ENCODE measurements around the gene CAMKMT. TPM values are rescaled to one million over a fixed set of nuclear protein-coding genes. Genes with fewer than 3 reads are reported as not detected.
"Not testable (repeated sequence)": the region's sequence is repeated elsewhere in the genome, so short reads cannot be mapped to it uniquely, and the experiment has no call there.

Gene CAMKMT
- total RNA-seq, 2 experiments from 2014 or later: 12.1 to 14.1 TPM

DNA sequence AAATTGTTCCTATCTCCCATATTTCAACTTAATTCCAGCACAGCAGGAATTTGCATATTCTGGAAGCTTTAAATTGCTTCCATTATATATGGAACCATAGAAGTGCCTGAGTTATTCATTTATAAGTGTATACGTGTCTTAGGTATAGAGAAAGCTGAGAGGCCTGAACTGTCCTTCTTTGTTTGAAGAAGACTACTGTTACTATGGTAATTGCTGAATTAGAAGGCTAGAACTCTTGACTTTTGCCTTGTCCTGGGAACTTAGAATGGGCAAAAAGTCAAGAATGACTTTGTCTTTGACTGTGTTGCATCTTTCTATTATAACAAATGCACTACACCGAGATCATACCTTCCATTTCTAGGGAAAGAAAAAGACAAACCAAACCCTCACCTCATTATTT, 15.7 kb downstream of the CAMKMT start:
- H3K27ac Mint-ChIP-seq: no peak overlapping the region
- no peak overlapping the region for H3K4me3 Mint-ChIP-seq
- H3K27me3 Mint-ChIP-seq: no peaks in the 10 kb centered on the region
- intact Hi-C loops (cut with micrococcal nuclease): no loop called here
- TF ChIP-seq, protein P1, sequence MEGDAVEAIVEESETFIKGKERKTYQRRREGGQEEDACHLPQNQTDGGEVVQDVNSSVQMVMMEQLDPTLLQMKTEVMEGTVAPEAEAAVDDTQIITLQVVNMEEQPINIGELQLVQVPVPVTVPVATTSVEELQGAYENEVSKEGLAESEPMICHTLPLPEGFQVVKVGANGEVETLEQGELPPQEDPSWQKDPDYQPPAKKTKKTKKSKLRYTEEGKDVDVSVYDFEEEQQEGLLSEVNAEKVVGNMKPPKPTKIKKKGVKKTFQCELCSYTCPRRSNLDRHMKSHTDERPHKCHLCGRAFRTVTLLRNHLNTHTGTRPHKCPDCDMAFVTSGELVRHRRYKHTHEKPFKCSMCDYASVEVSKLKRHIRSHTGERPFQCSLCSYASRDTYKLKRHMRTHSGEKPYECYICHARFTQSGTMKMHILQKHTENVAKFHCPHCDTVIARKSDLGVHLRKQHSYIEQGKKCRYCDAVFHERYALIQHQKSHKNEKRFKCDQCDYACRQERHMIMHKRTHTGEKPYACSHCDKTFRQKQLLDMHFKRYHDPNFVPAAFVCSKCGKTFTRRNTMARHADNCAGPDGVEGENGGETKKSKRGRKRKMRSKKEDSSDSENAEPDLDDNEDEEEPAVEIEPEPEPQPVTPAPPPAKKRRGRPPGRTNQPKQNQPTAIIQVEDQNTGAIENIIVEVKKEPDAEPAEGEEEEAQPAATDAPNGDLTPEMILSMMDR (IDR thresholded peaks at IDR 0.05): no peak
- ATAC-seq (no peak), DNase-seq (no peak)
- H3K36me3 Mint-ChIP-seq (ENCODE audit: low read depth): peaks cover 17% of the 10 kb centered on the region
- CTCF ChIA-PET: interaction anchor here (0.5 to 2.5 kb wide), 5 partner anchors 8 to 340 kb away, joined by 3 to 13 read pairs (median 3); no protein-coding TSS in a partner anchor
- peaks cover 2% of the 10 kb centered on the region for H3K4me1 Mint-ChIP-seq (ENCODE audit: low read depth)
- H3K9me3 Mint-ChIP-seq: no peaks in the 10 kb centered on the region
- POLR2A ChIA-PET: no interaction called here

DNA sequence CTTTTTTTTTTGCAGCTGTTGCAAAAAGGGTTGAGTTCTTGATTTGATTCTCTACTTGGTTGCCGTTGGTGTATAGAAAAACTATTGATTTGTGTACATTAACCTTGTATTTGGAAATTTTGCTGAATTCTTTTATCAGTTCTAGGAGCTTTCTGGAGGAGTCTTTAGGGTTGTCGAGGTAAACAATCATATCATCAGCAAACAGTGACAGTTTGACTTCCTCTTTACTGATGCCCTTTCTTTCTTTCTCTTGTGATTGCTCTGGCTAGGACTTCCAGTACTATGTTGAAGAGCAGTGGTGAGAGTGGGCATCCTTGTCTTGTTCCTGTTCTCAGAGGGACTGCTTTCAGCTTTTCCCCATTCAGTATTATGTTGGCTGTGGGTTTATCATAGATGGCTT, 23.5 kb downstream of the CAMKMT start:
- ATAC-seq; DNase-seq; H3K9me3 Mint-ChIP-seq; intact Hi-C loops (cut with micrococcal nuclease); H3K27ac Mint-ChIP-seq; POLR2A ChIA-PET; H3K4me3 Mint-ChIP-seq; H3K27me3 Mint-ChIP-seq: not testable (repeated sequence)
- CTCF ChIA-PET: interaction anchor here (1.0 to 1.4 kb wide), 2 partner anchors 18 to 94 kb away, joined by 3 read pairs; no protein-coding TSS in a partner anchor
- Mint-ChIP-seq H3K36me3 (ENCODE audit: low read depth) (peaks cover 23% of the 10 kb centered on the region), H3K4me1 (ENCODE audit: low read depth) (peaks cover 23% of the 10 kb centered on the region)

- H3K36me3 Mint-ChIP-seq (ENCODE audit: low read depth): peaks cover 15% of the 10 kb centered on the region
- H3K4me3 Mint-ChIP-seq: no peak overlapping the region
- DNase-seq (peak; percentile 26), ATAC-seq (no peak)
- no peaks in the 10 kb centered on the region for H3K27me3 Mint-ChIP-seq
- POLR2A ChIA-PET: interaction anchor here (1.5 kb wide), 1 partner anchor 27 kb away, joined by 3 read pairs; the partner anchor contains the start of genes CAMKMT and PREPL
- intact Hi-C loops (cut with micrococcal nuclease): no loop called here
- CTCF ChIA-PET: interaction anchor here (0.8 to 10.0 kb wide), 7 partner anchors 11 to 568 kb away, joined by 3 to 82 read pairs (median 8); partner anchors contain the start of gene CAMKMT
- TF ChIP-seq, protein P1 (IDR thresholded peaks at IDR 0.05): no peak
- H3K9me3 Mint-ChIP-seq: peaks cover 2% of the 10 kb centered on the region
- H3K27ac Mint-ChIP-seq: no peak overlapping the region
- peaks cover 23% of the 10 kb centered on the region for H3K4me1 Mint-ChIP-seq (ENCODE audit: low read depth)
These were observed 27.1 kb downstream of the CAMKMT start for GRCh38 chr2:44388877-44389276.

GRCh38 chr2:44389895-44390294, 28.1 kb downstream of the CAMKMT start:
- Mint-ChIP-seq H3K4me1 (ENCODE audit: low read depth) (peaks cover 20% of the 10 kb centered on the region), H3K4me3 (no peak overlapping the region), H3K36me3 (ENCODE audit: low read depth) (peaks cover 6% of the 10 kb centered on the region), H3K9me3 (no peaks in the 10 kb centered on the region), H3K27me3 (no peaks in the 10 kb centered on the region), H3K27ac (no peak overlapping the region)
- POLR2A ChIA-PET: interaction anchor here (1.5 kb wide), 1 partner anchor 28 kb away, joined by 3 read pairs; the partner anchor contains the start of genes CAMKMT and PREPL
- CTCF ChIA-PET: interaction anchor here (1.0 to 10.0 kb wide), 7 partner anchors 12 to 567 kb away, joined by 3 to 82 read pairs (median 4); no protein-coding TSS in a partner anchor
- no peak for DNase-seq
- TF ChIP-seq, protein P1 (IDR thresholded peaks at IDR 0.05): no peak
- intact Hi-C loops (cut with micrococcal nuclease): loop anchor here (5.0 kb wide), 1 partner anchor 567 kb away; no protein-coding TSS in a partner anchor
- no peak for ATAC-seq

DNA sequence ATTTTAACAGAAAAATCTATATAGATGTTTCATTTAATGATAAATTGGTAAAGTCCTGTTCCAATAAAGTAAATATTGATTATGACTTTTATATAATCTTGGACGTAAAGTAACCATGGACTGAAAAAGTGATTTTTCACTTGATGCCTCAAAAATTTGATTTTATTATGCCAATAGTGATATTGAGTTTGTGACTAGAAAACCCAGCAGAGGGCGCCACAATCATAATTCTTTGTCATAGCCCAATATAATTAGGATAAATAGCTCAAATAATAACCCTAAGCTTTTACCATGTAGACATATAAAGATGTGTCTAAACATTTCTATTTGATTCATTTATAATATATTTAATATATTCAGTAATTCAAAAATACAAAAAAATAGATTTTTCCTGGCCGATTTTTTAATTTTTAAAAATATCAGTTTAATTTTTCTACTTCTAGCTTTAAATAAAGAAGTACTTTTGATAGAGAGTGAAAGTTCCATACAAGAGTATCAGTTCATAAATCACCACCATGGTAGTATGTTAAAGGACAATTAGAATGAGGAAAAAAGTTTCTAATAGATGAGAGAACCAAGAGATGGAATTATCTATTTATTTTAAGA, 30.7 kb downstream of the CAMKMT start:
- Mint-ChIP-seq H3K36me3 (ENCODE audit: low read depth) (no peaks in the 10 kb centered on the region), H3K27me3 (no peaks in the 10 kb centered on the region), H3K4me3 (no peak overlapping the region), H3K4me1 (ENCODE audit: low read depth) (peaks cover 9% of the 10 kb centered on the region), H3K9me3 (no peaks in the 10 kb centered on the region), H3K27ac (no peak overlapping the region)
- TF ChIP-seq, protein P1 (IDR thresholded peaks at IDR 0.05): peak; percentile 75
- peak; percentile 72 for DNase-seq
- ChIA-PET POLR2A (no interaction called here), CTCF (interaction anchor here (0.7 to 10.0 kb wide), 24 partner anchors 10 to 564 kb away, joined by 3 to 82 read pairs (median 3); partner anchors contain the start of genes CAMKMT and PREPL)
- intact Hi-C loops (cut with micrococcal nuclease): loop anchor here (5.0 kb wide), 1 partner anchor 565 kb away; no protein-coding TSS in a partner anchor
- no peak for ATAC-seq

All from activated CD8-positive, alpha-beta T cell treated with anti-CD3 and anti-CD28 coated beads for 36 hours (primary cell).